Stimulated activated CD4-positive, alpha-beta T cell treated with anti-CD3 and anti-CD28 coated beads, TNF-alpha, amount 100 ng/mL, for 24 hours (primary cell): ENCODE results near the gene CBLC.
"Not testable (repeated sequence)": the region's sequence is repeated elsewhere in the genome, so short reads cannot be mapped to it uniquely, and the experiment has no call there.

Source experiments
- DNase-seq, 3 experiments: peaks; one replicate each; pipeline ENCODE4 v3.0.0-alpha.2; 2020; ENCODE audit warnings: low read depth in 3 of 3

The CBLC gene

DNA sequence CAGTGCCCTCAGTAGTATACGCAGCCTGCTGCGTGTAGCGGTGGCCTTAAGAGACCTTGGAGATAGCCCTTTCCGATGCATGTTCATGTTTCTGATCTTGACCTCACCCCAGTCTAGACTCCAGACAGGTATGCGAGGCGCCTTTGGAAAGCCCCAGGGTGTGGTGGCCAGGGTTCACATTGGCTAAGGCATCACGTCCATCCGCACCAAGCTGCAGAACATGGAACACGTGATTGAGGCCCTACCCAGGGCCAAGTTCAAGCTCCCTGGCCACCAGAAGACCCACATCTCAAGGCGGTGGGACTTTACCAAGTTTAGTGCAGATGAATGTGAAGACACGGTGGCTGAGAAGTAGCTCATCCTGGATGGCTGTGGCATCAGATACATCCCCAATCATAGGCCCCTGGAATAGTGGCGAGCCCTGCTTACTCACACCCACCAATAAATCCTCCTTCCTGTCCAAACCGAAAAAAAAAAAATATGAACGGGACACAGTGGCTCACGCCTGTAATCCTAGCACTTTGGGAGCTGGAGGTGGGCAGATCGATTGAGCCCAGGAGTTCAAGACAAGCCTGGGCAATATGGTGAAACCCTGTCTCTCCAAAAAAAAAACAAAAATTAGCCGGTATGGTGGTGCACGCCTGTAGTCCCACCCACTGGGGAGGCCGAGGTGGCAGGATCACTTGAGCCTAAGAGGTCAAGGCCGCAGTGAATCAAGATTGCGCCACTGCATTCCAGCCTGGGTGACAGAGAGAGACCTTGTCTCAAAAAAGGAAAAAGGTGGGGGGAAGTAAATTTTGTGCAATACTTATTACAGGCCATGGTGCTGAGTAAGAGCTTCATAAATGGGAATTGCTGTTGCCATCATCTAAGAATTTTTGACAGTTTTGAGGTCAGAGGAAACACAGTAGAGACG lies 12.4 kb upstream of the CBLC start:
- DNase-seq: no peak

DNA sequence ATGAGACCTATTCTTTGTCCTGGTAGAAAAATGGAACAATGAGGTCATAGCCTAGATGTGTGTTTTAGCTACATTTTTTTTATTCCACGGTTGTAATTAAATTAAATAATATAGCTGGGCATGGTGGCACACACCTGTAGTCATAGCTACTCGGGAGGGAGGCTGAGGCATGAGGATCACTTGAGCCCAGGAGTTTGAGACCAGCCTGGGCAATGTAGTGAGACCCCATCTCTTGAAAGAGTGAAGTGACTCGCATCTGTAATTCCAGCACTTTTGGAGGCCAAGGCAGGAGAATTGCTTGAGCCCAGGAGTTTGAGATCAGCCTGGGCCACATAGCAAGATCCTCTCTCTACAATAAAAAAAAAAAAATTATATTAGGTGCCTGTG lies 11.7 kb upstream of the CBLC start:
- DNase-seq: no peak

DNA sequence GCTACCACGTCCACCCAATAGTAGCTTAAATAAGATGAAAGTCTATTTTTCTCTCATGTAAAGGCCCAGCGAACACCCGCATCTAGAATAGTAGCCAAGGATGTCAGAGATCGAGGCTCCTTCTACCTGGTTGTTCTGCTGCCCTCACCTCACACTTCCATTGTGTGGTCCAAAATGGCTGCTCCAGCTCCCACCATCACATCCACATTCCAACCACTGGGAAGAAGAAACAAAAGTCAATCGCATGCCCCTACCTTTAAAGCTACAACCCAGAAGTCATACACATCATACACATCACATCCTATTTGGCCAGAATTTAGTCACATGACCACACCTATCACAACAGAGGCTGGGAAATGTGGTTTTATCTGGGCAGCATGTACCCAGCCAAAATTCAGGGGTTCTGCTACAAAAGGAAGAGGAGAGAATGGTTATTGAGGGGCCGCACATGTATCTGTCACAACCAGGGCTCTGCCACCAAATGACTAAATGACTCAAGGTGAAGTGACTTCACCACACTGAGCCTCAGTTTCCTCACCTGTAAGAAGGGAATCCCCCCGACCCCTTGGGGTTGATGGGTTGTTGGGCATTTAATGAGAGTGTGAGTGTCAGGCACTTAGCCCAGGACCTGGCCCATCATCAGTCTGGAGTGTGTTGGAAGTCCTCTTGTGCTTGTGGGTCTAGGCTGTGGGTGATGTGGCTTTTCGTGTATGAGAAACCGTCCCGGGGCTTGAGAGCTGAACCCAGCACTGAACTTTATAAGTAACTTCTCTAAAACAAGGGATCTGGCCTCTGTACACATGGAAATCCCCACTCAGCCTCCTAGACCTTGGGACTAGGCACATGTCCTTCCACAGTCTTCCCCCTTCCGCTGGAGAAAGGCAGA lies 10.2 kb upstream of the CBLC start:
- DNase-seq: no peak

DNA sequence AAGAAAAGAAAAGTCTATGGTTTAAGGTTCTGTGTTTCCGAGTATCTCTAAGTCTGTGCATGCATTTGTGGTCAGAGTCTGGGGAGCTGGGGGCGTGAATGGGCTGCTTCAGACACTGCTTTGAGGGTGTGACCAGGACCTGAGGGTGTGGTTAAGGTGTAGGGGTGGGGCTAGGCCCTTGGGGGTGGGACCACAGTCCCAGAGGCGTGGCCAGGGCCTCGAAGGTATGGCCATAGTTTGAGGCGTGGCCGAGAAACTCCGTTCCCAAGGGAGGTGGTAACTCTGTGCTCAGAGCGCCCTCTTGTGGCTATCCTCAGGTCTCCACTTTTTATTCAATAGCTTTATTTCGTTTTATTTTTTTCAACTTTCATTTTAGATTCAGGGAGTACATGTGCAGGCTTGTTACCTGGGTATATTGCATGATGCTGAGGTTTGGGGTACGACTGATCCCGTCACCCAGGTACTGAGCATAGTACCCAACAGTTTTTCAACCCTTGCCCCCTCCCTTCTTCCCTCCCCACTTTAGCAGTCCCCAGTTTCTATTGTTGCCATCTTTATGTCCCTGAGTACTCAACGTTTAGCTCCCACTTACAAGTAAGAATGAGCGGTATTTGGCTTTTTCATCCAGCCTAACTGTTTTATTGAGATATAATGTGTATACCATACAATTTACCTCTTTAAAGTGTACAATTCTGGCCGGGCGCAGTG lies 7.0 kb upstream of the CBLC start:
- peak; percentile 93 to 97 (median 97) for DNase-seq

DNA sequence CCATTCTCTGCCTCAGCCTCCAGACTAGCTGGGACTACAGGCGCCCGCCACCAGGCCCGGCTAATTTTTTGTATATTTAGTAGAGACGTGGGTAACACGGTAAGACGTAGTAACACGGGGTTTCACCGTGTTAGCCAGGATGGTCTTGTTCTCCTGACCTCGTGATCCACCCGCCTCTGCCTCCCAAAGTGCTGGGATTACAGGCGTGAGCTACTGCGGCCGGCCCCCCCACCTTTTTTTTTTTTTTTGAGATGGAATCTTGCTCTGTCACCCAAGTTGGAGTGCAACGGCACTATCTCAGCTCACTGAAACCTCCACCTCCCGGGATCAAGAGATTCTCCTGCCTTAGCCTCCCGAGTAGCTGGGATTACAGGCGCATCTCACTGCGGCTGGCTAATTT lies 5.5 kb upstream of the CBLC start:
- not testable (repeated sequence) for DNase-seq

DNA sequence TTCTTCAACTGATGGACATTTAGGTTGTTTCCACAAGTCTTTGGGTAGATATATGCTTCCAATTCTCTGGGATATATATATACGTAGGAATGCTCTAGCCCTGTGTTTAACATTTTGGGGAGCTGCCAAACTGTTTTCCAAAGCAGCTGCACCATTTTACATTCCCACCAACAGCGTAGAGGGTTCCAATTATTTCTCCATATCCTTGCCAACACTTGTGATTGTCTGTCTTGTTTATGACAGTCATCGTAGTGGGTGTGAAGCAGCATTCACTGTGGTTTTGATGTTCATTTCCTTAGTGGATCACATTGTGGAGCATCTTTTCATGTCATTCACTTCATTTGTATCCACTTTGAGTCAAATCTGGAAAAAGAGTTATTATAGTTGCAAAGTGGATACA lies 4.7 kb upstream of the CBLC start:
- DNase-seq: no peak

DNA sequence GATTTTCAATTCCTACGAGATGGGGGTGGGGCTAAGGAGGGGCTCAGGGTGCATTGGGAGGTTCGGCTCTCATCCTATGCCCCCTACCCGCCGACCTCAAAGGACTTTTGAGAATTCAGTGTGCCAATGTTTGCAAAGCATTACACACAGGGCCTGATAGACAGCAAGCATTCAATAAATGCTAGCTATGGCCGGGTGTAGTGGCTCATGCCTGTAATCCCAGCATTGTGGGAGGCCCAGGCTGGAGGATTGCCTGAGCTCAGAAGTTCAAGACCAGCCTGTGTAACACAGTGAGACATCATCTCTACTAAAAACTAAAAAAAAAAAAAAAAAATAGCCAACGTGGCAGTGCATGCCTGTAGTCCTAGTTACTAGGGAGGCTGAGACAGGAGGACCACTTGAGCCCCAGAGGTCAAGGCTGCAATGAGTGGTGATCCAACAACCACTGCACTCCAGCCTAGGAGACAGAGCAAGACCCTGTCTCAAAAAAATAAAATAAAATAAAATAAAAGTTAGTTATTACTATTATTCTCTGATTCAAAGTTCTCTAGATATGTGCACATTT lies 1.9 kb upstream of the CBLC start:
- DNase-seq: no peak

DNA sequence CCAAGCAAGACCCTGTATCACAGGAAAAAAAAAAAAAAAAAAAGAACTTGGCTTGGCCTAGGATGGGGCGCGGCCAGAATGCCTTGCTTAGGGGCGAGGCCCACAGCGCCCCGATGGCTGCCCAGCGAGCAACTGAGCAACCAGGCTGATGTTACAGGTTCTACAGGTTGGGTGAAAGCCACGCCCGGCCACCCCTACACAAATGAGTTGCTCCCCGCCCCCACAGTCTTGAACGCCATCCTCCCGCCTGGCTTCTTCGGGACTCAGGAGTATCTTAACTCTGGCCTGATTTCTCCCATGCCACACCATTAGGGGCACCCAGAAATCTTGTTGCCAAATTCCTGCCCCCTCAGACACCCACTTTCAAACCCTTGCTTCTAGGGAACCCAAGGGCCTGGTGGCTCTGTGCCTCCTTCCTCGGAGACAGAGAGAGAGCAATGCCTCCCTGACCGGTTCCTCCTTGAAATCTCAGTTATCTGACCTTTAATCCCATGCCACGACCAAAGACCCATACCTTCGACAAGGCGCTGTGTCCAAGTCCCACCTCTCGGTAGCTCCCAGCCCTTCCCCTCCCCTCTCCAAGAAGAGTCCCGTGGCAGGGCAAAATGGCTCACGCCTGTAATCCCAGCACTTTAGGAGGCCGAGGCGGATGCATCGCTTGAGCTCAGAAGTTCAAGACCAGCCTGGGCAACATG lies 1.1 kb upstream of the CBLC start:
- no peak for DNase-seq

DNA sequence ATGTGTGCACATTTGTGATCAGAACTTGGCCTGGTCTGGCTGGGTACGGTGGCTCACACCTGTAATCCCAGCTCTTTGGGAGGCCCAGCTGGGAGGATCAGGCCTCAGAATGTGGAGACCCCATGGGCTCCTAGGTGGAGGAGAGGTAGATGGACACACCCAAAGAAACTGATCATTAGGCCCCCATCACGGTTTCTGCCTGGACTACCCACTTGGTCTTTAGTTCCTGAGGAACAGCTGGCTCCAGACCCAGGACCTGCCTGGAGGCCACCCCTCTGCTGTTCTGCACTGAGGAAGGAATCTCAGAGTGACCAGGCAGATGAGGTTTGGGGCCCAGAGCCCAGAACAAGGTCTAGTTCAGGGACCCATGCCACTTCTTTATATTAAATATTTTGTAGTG lies 1.5 kb downstream of the CBLC start:
- no peak for DNase-seq

DNA sequence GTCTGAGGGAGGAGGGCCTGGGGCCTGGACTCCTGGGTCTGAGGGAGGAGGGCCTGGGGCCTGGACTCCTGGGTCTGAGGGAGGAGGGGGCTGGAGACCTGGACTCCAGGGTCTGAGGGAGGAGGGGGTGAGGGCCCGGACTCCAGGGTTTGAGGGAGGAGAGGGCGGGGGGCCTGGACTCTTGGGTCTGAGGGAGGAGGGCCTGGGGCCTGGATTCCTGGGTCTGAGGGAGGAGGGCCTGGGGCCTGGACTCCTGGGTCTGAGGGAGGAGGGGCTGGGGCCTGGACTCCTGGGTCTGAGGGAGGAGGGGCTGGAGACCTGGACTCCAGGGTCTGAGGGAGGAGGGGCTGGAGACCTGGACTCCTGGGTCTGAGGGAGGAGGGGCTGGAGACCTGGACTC lies 4.0 kb downstream of the CBLC start:
- DNase-seq: not testable (repeated sequence)

DNA sequence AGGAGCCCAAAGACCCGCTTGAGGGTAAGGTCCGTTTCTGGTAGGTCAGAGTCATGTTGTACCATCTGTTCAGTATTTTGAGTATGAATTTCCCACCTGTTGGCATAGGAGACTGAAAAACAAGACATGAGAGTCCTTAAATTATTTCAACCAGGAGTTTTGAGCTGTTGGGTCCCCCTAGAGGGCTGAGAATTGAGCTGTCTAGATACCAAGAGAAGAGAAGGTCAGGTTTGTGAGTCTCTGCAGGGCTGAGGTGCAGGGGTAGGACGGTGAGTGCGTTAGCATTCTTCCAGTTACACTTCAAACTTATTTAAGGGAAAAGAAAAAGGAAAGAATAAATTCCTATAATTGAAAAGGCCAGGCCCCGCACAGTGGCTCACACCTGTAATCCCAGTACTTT lies 5.0 kb downstream of the CBLC start:
- no peak for DNase-seq

DNA sequence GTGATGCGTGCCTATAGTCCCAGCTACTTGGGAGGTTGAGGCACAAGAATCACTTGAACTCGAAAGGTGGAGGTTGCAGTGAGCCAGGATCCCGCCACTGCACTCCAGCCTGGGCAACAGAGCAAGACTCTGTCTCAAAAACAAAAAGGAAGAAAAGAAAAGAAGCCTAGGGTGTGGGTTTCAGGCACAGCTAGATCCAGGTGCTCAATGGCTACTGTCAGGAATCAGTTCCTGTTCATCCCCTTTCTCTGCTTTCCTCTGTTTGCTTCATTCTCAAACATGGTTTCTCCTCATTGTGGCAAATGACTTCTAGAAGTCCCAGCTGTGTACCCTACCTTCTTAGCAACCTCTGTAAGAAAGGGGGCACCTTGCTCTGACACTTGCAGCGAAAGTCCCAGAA lies 5.9 kb downstream of the CBLC start:
- no peak for DNase-seq

DNA sequence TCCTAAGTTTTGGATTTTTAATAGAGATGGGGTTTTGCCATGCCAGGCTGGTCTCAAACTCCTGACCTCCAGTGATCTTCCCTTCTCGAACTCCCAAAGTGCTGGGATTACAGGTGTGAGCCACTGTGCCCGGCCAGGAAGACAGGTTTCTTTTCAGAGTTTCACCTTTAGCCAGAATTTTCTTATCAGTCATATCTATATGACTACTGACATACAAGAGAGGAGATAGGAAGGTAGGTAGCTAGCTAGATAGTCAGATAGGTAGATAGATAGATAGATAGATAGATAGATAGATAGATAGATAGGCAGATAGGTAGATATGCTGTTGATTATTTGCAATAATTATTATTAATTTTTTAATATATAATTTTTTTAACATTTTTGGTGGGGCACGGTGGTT lies 7.6 kb downstream of the CBLC start:
- DNase-seq: no peak

DNA sequence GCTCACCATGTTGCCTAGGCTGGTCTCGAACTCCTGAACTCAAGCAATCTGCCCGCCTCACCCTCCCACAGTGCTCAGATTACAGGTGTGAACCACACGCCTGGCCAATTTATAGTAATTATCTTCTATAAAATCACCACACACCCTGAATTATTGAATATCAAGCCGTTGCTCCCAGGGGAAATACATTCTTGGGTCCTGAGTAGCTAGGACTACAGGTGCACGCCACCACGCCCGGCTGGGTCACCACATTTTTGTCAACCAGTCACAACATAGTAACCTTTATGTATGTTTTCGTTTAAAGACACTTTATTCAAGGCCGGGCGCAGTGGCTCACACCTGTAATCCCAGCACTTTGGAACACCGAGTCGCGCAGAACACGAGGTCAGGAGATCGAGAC lies 8.3 kb downstream of the CBLC start:
- no peak for DNase-seq

DNA sequence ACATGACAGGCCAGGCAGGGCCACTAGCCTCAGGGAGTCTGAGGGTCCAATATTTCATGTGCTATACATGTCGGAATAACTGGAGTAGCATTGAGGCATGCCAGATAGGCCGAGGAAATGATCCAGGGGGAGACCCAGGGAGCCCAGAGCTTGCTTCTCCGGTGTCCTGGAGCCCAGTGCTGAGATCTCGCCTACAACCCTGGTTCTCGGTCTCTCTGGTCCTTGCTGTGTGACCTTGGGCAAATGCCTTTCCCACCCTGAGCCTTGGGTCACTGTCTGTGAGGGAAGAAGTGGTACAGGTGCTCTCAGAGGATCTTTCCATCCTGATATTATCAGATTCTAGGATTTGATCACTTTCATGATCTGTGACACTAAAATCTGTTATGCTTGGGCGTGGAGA lies 11.3 kb downstream of the CBLC start:
- no peak for DNase-seq

DNA sequence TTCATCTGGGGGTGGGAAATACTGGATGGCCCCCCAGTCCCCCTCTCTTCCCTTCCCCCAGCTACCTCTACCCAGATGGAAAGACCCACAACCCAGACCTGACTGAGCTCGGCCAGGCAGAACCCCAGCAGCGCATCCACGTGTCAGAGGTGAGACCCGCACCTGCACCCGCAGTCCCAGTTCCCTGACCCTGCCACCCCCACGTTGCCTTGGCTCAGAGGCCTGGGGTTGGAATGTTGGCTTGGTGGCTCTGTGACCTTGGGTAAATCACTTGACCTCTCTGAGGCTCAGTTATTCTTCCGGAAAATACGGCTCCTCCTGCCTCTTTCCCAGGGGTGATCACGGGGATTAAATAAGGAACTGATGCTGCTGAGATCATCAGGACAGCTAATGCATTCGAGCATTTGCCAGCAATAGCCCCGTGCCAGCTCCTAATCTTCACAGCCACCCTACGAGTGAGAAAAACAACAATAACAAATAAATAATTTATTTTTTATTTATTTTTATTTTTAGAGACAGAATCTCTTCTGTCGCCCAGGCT lies 12.3 kb downstream of the CBLC start:
- no peak for DNase-seq

DNA sequence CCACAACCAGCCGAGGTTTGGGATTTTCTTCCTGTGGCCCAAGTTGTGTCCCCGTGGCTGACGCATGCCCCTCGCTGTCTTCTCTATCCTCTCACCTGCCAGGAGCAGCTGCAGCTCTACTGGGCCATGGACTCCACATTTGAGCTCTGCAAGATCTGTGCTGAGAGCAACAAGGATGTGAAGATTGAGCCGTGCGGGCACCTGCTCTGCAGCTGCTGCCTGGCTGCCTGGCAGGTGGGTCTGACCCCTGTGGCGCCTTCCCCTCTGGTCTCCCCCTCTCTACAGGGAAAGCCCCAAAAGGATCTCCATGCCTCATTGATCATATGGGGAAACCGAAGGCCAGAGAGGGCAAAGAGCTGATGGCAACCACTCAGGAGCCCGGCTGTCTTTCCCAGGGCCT lies 14.6 kb downstream of the CBLC start:
- DNase-seq: no peak

DNA sequence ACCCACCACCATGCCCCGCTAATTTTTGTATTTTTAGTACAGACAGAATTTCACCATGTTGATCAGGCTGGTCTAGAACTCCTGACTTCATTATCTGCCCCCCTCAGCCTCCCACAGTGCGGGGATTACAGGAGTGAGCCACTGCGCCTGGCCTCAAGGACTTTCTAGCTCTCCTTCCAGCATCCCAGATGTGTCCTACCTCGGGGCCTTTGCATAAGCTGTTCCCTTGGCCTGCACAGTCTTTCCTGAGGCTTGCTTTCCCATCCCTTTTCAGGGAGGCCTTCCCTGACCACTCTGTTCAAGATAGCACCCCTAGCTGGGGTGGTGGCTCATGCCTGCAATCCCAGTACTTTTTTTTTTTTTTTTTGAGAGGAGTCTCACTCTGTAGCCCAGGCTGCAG lies 16.9 kb downstream of the CBLC start:
- DNase-seq: no peak

DNA sequence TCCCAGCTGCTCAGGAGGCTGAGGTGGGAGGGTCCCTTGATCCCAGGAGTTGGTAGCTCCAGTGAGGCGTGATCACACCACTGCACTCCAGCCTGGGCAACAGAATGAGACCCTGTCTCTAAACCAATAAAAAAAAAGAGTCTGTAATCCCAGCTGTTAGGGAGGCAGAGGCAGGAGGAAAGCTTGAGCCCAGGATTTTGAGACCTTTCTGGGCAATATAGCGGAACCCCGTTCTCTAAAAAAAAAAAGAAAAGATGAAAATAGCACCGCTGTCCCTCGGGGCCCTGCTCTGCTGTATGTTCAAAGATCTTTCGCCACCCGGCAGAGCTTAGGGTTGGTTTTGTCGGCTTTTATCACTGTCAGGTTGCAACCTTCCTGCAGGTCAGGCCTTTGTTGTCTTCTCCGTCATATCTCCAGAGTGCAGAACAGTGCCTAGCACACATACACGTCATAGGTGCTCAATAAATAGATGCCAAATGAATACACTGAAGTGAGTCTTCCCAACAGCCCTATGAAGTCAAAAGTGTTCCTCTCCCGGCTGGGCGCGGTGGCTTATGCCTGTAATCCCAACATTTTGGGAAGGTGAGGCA lies 17.8 kb downstream of the CBLC start:
- DNase-seq: no peak

DNA sequence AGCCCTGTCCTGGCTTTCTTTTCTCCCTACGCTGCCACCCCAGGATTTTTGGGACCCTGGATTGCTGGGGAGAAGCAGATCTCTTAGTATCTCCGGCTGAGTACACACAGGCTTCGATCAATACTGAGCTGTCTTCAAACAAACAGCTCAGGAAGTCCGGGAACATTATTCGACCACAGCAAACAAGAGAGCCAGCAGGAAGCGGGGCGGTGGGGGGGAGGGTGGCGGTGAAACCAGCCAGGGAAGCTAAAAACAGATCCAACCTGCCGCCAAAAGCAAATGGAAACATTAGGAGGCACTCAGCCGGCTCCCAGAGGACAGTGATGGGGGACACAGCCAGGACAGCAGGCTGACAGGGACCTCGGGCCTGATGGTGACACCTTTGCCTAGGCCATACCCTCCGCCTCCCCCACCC lies 19.0 kb downstream of the CBLC start:
- DNase-seq: no peak
